ENCODE measurements around the gene VPS8.

- TF ChIP-seq CTCF (IDR thresholded peaks at IDR 0.05; ENCODE audit: insufficient read depth, low read length, poor library complexity, severe bottlenecking): no peak
- no peak for TF ChIP-seq EZH2phosphoT487 (conservative IDR thresholded peaks at IDR 0.05; ENCODE audit: low read length)
Measured at GRCh38 chr3:184813357-184813756, 1.4 kb downstream of the VPS8 start.

Measured in SU-DHL-6 (cell line).